Memory B cell (primary cell): Measurements from ENCODE around the gene TRABD.
"Not testable (repeated sequence)": the region's sequence is repeated elsewhere in the genome, so short reads cannot be mapped to it uniquely, and the experiment has no call there.

Experiments used
- ATAC-seq: fragments of 150-1000 bp; cut with Tn5 transposase; 2 replicates; pipeline ENCODE4 v1.10.0; 2021; ENCODE audit warnings: low read depth, mild to moderate bottlenecking, moderate library complexity
- DNase-seq, 2 donors: peaks; one replicate each; pipeline ENCODE4 v3.0.0; 2022; ENCODE audit warnings: low spot score in 2 of 2
- H3K27ac Mint-ChIP-seq: one replicate; pipeline ENCODE4 v1.8.0; 2022; ENCODE audit warnings: mild to moderate bottlenecking, moderate library complexity, mixed read lengths
- H3K27me3 Mint-ChIP-seq: one replicate; pipeline ENCODE4 v1.8.0; 2022; ENCODE audit warnings: mixed read lengths
- H3K36me3 Mint-ChIP-seq: one replicate; pipeline ENCODE4 v1.8.0; 2022; ENCODE audit warnings: mild to moderate bottlenecking, mixed read lengths
- H3K4me1 Mint-ChIP-seq: one replicate; pipeline ENCODE4 v1.8.0; 2022; ENCODE audit warnings: mixed read lengths
- H3K4me3 Mint-ChIP-seq: one replicate; pipeline ENCODE4 v1.8.0; 2022; ENCODE audit warnings: mild to moderate bottlenecking, moderate library complexity, mixed read lengths
- H3K9me3 Mint-ChIP-seq: one replicate; pipeline ENCODE4 v1.8.0; 2022; ENCODE audit warnings: mixed read lengths

Gene TRABD

DNA sequence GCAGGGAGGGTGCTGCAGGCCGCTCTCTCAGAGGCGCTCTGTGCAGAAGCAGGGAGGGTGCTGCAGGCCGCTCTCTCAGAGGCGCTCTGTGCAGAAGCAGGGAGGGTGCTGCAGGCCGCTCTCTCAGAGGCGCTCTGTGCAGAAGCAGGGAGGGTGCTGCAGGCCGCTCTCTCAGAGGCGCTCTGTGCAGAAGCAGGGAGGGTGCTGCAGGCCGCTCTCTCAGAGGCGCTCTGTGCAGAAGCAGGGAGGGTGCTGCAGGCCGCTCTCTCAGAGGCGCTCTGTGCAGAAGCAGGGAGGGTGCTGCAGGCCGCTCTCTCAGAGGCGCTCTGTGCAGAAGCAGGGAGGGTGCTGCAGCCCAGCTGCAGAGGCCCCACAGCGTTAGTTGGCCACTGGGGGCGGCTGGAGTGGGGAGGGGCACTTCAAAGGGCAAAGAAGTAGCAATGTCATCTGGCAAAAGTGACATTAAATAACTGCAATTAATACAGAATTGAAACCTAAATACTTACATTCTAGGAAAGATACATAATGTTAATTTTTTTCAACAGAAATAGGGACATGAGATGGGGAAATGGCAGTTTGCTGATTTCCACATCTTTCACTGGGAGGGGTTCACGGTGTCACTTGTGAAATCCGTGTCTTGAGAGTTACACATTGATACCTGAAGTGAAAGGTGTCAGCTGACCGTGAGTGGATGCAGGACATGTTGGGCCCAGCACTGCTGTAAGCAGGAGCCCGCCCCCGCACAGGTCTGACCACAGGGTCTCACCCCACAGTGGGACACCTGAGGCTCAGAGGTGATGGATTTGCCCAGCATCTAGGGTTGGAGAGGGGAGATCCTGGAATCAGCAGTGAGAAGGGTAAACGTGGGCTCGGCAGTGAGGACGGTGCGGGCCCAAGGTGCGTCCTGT lies 38.2 kb upstream of the TRABD start:
- H3K36me3 Mint-ChIP-seq, H3K27me3 Mint-ChIP-seq, DNase-seq, H3K9me3 Mint-ChIP-seq, H3K27ac Mint-ChIP-seq, ATAC-seq, H3K4me3 Mint-ChIP-seq, H3K4me1 Mint-ChIP-seq: not testable (repeated sequence)

DNA sequence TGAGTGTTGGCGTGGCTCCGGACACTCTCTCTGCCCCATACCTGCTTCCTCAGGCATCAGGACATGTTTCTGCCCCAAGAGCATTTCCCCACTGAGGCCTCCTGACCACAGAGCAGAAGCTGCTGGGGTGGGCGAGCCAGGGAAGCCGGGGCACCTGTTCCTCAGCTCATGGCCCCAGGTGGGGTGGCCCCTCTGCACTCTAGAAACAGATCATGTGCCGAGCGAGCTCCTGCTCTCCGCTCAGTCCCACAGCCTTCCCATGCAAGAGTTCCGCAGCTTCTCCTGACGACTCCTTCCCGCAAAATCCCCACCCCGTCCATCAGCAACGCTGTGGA lies 37.6 kb upstream of the TRABD start:
- DNase-seq (no peak), ATAC-seq (no peak)
- Mint-ChIP-seq H3K27me3 (peaks cover 8% of the 10 kb centered on the region), H3K36me3 (no peaks in the 10 kb centered on the region), H3K9me3 (no peaks in the 10 kb centered on the region), H3K27ac (no peak overlapping the region), H3K4me3 (no peak overlapping the region), H3K4me1 (peaks cover 3% of the 10 kb centered on the region)

DNA sequence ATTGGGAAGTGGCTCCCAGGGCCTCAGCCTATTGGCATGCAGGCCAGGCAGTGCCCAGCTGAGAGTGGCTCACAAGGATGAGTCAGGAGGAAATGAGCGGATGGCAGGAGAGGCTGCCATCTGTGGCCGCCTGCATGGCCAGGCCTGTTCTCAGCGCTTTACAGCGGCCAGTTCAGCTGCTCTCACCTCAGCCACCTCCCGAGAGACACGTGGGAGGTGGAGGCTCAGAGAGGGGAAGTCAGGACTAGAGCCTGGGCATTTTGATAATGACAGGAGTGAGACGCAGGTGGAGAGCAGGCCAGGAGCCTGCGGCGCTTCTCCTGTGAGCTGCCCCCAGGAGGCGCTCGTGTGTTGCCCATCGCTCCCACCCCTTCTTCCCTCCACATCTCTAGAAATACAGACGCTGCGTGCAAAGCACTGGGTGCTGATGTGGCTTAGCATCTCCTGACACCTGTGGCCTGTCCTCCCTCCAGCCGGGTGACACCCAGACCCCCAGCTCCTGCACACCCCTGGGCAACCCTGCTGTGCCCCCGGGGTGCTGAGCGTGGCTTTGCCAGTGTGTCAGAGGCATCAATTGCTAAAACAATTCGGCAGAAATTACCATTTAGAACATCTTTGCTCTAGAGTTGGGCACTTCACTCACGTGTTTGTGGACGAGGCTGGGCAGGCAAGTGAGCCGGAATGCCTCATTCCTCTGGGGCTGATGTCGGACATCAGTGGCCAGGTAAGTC lies 36.6 kb upstream of the TRABD start:
- no peak overlapping the region for H3K27ac Mint-ChIP-seq
- peaks cover 3% of the 10 kb centered on the region for H3K4me1 Mint-ChIP-seq
- H3K27me3 Mint-ChIP-seq: peaks cover 8% of the 10 kb centered on the region
- no peaks in the 10 kb centered on the region for H3K36me3 Mint-ChIP-seq
- ATAC-seq (peak; percentile 99), DNase-seq (peak; percentile 75 to 82)
- no peak overlapping the region for H3K4me3 Mint-ChIP-seq
- H3K9me3 Mint-ChIP-seq: no peaks in the 10 kb centered on the region

DNA sequence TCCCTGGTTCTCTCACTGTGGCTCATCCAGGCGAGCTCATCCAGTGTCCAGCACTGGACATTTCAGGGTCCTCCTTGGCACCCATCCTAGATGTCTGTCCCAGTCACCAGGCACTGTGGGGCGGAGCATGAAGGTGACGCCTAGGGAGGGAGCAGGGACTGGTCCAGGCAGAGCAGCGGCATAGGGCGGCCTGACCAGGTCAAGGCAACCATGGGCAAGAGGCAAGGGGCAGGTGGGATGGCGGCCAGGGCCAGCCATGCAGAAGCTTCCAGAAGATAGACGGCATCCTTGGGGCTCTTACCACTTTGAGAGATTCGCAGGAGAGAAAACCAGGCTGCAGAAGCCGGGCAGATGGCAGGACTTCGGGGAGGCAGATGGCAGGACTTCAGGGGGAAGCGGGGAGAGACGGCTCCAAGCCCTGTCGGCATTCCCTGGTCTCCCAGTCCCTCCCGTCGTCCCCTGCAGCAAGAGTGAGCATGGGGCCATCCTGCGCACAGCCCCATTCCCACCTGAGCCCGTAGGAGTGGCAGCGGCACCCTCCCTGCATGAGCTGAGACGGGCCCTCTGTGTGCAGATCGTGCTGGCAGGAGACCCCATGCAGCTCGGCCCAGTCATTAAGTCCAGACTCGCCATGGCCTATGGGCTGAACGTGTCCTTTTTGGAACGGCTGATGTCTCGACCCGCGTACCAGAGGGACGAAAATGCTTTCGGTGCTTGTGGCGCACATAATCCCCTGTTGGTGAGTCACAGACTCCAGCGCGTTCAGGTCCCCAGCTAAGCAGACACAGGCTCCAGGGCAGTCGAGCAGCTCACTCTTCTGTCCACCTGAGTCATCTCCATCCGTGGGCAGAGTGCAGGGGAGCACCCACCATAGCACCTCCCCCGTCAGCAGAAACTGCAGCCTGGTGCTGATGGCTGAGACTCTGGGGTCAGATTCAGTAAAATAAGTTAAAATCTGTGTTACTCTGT lies 35.3 kb upstream of the TRABD start:
- H3K27me3 Mint-ChIP-seq: peaks cover 8% of the 10 kb centered on the region
- H3K27ac Mint-ChIP-seq: peak overlapping the region; percentile 24
- H3K4me3 Mint-ChIP-seq: no peak overlapping the region
- no peaks in the 10 kb centered on the region for H3K9me3 Mint-ChIP-seq
- no peaks in the 10 kb centered on the region for H3K36me3 Mint-ChIP-seq
- ATAC-seq (no peak), DNase-seq (no peak)
- peaks cover 3% of the 10 kb centered on the region for H3K4me1 Mint-ChIP-seq

DNA sequence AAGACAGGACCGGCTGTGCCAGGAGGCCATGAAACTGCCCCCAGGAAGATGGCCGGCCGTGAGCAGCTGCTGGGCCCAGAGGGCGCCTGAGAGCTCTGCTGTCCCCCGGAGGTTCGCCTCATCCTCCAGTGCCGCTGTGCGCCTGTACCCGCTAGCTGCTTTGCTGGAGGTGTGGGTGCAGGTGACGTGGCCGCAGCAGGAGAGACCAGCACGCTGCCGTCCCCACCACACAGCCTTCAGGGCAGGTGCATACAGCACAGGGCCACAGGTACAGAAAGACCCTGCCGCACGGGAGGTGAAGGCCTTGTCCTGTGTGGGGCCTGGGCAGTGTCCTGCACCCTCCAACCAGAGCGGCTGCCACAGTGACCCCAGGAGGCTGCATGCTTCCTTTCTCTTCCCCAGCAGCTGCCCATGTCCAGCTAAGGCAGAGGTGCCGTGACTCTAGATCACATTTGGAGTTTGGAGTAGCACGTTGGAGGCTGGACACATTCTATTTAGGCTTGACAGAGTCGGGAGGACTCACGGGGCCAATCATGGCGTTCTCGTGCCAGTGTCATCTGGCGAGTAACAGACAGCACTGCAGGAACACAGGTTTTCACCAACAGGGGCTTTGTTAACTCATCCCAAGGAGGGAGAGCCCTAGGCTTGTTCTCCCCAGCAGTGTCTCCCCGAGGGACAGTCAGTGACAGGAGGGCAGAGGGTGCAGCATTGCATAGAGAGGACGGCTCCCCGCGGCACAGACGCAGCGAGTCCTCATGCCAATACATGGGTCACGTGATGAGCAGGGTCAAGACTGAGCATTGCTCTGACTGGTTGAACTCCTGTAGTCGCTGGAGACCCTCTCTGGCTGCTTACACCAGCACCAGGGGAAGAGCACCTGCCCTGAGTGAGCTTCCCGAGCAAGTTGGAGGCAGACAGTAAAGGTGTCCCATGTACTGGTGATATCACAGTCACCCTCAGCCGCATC lies 33.9 kb upstream of the TRABD start:
- Mint-ChIP-seq H3K4me3 (no peak overlapping the region), H3K9me3 (no peaks in the 10 kb centered on the region), H3K4me1 (peaks cover 3% of the 10 kb centered on the region), H3K36me3 (no peaks in the 10 kb centered on the region), H3K27me3 (peaks cover 5% of the 10 kb centered on the region), H3K27ac (no peak overlapping the region)
- ATAC-seq (no peak), DNase-seq (no peak)

DNA sequence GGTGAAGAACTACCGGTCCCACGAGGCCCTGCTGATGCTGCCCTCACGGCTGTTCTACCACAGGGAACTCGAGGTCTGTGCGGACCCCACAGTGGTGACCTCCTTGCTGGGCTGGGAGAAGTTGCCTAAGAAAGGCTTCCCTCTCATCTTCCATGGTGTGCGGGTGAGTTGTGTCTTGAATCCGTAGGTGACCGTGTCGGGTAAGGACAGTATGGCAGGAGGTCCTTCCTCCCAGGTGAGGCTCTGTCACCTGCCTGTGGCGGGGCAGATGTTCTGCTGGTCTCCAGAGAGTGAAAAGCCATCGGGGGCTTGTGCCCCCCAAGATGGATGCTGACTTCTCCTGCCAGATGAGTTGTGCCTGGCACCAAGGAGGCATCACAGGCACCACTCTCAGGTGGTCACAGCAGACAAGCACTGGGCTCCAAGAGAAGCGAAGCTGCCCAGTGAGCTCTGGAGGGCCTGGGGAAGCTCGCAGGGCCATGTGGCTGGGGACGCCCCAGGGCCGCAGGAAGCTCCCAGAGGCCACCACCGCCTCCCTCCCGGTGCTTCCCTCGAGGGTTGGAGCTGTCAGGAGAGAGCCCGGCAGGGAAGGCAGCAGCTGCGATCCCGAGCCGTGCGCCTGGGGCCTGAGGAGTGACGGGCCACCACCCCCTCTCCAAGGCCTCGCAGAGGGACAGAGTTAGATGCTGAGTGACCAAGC lies 32.5 kb upstream of the TRABD start:
- no peak overlapping the region for H3K4me3 Mint-ChIP-seq

DNA sequence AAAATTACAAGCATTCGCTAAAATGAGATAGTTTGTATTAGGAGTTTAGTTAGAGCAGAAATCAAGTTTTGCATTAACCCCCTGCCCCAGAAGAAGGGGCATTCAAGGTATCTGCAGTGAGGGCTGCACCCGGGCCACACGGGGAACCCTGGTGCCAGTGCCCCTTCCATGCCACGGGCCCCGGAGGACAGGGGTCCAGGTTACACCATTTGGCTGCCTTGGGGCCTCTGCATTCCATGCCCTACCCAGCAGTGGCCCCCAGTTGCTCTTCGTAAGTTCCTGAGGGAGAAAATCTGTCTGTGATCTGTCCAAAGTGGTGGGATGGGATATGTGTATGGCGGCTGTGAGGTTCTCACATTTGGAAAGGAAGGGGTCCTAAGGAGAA lies 32.0 kb upstream of the TRABD start:
- ATAC-seq (no peak), DNase-seq (no peak)
- Mint-ChIP-seq H3K4me1 (peaks cover 3% of the 10 kb centered on the region), H3K4me3 (no peak overlapping the region), H3K36me3 (no peaks in the 10 kb centered on the region), H3K27ac (no peak overlapping the region), H3K9me3 (no peaks in the 10 kb centered on the region), H3K27me3 (peaks cover 5% of the 10 kb centered on the region)

More for the DNA sequence above, 32.5 kb upstream of the TRABD start:
- H3K4me1 Mint-ChIP-seq: peaks cover 3% of the 10 kb centered on the region
- DNase-seq (no peak), ATAC-seq (no peak)
- no peak overlapping the region for H3K27ac Mint-ChIP-seq
- H3K27me3 Mint-ChIP-seq: peaks cover 5% of the 10 kb centered on the region
- H3K36me3 Mint-ChIP-seq: no peaks in the 10 kb centered on the region
- no peaks in the 10 kb centered on the region for H3K9me3 Mint-ChIP-seq

DNA sequence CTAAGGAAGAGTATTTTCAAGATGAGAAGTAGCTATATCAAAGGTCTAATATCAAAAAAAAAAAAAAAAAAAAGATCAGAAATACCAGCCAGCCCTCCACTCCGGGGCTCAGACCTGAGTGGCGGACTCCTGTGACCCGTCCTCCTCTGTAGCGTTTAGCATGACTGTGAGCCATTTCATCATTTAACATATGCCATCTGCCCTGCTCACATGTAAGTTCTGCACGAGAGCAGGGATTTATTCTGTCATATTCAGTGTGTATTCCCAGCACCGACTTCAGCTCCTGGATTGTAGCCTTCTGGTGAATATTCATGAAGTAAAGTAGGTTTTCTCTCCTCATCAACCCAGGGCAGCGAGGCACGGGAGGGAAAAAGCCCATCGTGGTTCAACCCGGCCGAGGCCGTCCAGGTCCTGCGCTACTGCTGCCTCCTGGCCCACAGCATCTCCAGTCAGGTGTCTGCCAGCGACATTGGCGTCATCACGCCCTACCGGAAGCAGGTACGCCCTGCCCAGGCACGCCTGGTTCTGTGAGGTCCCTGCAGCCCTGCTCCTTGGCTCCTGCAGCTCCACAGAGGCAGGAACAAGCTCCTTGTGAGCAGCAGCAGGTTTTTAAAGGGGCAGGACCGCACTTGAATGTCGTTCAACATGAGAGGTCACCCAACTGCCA lies 27.9 kb upstream of the TRABD start:
- Mint-ChIP-seq H3K27me3 (peaks cover 11% of the 10 kb centered on the region), H3K36me3 (no peaks in the 10 kb centered on the region), H3K4me1 (no peaks in the 10 kb centered on the region), H3K4me3 (no peak overlapping the region), H3K9me3 (no peaks in the 10 kb centered on the region), H3K27ac (no peak overlapping the region)
- no peak for DNase-seq
- ATAC-seq: no peak

DNA sequence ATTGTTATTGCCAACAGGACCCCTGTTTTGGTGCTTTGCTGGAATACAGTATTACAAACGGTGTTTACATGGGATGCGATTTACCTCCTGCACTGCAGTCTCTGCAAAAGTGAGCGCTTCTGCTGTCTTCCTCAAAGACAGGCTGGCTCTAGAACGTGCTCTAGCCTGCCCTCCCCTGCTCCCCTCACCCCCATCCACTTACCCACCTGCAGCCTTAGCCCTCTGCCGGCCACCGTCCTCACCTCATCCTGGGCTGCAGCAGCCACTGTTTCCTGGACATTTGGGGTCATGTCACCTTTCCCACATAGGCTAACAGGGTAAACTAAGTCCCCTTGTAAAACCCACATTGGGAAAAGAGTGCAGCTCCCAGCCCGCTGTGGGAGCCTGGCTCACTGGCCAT lies 24.8 kb upstream of the TRABD start:
- ATAC-seq (no peak), DNase-seq (no peak)
- no peak overlapping the region for H3K4me3 Mint-ChIP-seq
- no peak overlapping the region for H3K27ac Mint-ChIP-seq
- no peaks in the 10 kb centered on the region for H3K36me3 Mint-ChIP-seq
- H3K27me3 Mint-ChIP-seq: peaks cover 16% of the 10 kb centered on the region
- no peaks in the 10 kb centered on the region for H3K9me3 Mint-ChIP-seq
- H3K4me1 Mint-ChIP-seq: no peaks in the 10 kb centered on the region

DNA sequence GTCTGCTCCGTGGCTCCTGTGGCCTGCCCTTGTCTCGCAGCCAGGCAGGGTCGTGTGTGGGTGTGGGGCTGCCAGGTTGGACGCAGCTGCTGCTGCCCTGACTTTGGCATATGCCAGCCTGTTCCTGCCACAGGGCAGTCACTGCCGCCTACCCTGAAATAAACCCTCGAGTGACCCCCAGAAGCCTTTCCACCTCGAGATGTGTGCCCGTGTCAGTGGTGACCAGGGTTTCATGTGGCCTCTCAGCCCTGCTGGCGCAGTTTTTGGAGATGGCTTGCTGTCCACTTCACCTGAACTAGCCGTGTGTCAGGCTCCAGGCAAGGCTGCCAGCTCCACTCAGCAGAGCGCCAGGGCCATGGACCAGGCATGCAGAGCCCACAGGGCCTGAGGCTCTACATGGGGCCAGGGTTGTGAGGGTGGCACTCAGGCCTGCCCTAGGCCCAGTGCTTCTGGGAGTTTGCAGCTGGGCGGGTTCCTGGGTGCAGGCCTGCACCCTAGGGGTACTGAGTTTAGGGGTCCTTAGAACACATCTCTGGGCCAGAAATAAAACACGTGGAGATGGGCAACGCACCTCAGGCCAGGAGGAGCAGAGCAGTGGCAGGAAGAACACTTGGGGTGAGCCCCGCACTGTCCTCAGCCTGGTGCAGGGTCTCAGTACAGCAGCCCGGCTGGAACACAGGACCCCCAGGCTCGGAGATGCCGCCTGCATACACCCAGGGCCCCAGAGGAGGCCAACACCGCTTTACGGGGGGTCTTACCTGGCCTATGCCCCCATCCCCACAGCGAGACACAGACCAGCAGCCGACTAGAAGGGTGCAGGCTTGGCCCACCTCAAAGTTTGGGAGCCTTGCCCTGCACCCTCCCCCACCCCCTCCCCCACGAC lies 24.0 kb upstream of the TRABD start:
- ATAC-seq: no peak
- Mint-ChIP-seq H3K9me3 (no peaks in the 10 kb centered on the region), H3K36me3 (no peaks in the 10 kb centered on the region), H3K4me3 (no peak overlapping the region), H3K27ac (no peak overlapping the region), H3K4me1 (no peaks in the 10 kb centered on the region), H3K27me3 (peaks cover 16% of the 10 kb centered on the region)
- DNase-seq: peak in 1 of 2 donors; percentile 9

DNA sequence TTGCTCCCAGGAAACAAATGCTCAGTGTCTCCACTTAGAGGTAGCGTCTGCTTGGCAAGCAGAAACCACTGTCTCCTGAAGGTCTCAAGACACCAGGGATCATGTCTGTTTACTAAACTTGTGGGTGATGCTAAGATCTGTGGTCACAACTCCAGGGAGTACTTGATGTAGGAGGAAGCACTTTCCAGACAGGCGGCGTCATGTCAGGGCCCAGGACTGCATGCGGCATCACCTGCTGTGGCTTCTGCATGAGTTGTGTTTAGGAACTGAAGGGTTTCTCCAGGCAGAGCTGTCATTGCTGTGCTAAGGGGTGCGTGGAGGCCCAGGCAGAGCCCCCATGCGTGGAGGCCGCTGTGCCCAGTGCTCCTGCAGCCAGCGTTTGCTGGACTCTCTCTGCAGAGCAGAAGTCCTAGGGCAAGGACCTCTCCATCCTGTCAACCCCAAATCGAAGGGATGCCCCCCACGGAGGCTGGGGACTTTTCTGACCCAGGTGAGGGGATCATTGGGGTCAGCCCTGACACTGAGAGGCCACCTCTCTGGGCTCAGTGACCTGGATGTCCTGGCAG lies 23.2 kb upstream of the TRABD start:
- no peaks in the 10 kb centered on the region for H3K9me3 Mint-ChIP-seq
- no peaks in the 10 kb centered on the region for H3K36me3 Mint-ChIP-seq
- no peak overlapping the region for H3K4me3 Mint-ChIP-seq
- no peaks in the 10 kb centered on the region for H3K4me1 Mint-ChIP-seq
- no peak for ATAC-seq
- H3K27ac Mint-ChIP-seq: no peak overlapping the region
- no peak for DNase-seq
- H3K27me3 Mint-ChIP-seq: peaks cover 17% of the 10 kb centered on the region
